ENCODE measurements around the gene RANGAP1. TPM values are rescaled to one million over a fixed set of nuclear protein-coding genes. Genes with fewer than 3 reads are reported as not detected.
A peak's percentile ranks its signal among the peaks of the same experiment; 100 is the strongest.

RANGAP1 gene, protein sequence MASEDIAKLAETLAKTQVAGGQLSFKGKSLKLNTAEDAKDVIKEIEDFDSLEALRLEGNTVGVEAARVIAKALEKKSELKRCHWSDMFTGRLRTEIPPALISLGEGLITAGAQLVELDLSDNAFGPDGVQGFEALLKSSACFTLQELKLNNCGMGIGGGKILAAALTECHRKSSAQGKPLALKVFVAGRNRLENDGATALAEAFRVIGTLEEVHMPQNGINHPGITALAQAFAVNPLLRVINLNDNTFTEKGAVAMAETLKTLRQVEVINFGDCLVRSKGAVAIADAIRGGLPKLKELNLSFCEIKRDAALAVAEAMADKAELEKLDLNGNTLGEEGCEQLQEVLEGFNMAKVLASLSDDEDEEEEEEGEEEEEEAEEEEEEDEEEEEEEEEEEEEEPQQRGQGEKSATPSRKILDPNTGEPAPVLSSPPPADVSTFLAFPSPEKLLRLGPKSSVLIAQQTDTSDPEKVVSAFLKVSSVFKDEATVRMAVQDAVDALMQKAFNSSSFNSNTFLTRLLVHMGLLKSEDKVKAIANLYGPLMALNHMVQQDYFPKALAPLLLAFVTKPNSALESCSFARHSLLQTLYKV
- total RNA-seq: 10 to 100 TPM; 42.0 to 78.7 (median 60.3) TPM

DNA sequence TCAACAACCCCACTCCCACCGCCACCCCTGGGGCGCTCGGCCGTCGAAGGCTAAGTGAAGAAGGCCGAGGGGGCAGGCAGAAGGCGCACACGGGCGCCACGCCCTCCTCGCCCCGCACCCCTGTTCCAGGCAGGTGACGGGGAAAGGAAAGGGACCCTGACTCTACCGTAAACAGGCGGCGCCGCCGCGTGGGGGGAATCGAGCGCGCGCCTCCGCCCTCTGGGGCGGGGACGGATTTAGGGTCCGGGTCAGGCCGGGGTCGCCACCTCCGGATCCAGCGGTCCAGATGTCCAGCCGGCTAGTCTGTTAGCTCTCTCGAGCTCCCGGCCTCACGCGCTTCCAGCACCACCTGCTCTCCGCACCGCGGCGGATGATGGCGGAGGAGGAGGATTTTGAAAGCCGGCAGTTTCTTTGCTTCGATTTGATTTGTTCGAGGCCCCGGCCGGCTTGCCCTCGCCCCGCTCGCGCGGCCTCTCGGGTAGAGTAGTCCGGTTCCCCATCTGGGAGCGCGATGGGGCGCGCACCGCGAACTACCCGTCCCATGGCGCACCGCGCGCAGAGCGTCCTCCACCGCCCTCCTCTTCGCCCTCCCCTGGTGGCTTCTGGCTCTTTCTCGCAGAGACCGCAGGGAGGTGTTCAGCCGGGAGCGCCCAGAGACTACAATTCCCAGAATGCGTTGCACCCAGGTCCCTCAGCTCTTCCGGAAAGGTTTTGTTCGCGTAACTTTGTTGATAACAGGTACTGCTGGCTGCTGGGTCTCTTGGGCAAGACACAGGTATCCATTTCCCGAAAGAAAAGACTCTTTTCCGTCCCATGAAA is at the start of gene RANGAP1:
Gene RANGAP1, minus strand, starts transcription at position 368 of the 819 bp plus-strand sequence. CDS start 5,143 bp downstream, outside the sequence.
- TF ChIP-seq POLR2A (IDR thresholded peaks at IDR 0.05): peak in 1 of 2 donors; percentile 85
- peak; percentile 93 to 97 for TF ChIP-seq EP300 (IDR thresholded peaks at IDR 0.05)
- TF ChIP-seq, protein P1, sequence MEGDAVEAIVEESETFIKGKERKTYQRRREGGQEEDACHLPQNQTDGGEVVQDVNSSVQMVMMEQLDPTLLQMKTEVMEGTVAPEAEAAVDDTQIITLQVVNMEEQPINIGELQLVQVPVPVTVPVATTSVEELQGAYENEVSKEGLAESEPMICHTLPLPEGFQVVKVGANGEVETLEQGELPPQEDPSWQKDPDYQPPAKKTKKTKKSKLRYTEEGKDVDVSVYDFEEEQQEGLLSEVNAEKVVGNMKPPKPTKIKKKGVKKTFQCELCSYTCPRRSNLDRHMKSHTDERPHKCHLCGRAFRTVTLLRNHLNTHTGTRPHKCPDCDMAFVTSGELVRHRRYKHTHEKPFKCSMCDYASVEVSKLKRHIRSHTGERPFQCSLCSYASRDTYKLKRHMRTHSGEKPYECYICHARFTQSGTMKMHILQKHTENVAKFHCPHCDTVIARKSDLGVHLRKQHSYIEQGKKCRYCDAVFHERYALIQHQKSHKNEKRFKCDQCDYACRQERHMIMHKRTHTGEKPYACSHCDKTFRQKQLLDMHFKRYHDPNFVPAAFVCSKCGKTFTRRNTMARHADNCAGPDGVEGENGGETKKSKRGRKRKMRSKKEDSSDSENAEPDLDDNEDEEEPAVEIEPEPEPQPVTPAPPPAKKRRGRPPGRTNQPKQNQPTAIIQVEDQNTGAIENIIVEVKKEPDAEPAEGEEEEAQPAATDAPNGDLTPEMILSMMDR (IDR thresholded peaks at IDR 0.05): peak in 3 of 5 experiments; percentile 14 to 60 (median 55)
- peaks cover 0 to 31% (median 7%) of the 10 kb centered on the region in 4 donors for H3K4me1 ChIP-seq
- WGBS, 2 donors: 0 to 1% methylated on average over 36 to 44 of the region's 77 CpGs
- H3K27me3 ChIP-seq: no peaks in the 10 kb centered on the region
- H3K9me3 ChIP-seq: no peaks in the 10 kb centered on the region
- peak within 1 kb of the TSS; percentile 66 to 93 (median 75) for H3K27ac ChIP-seq
- peaks cover 0 to 38% (median 0%) of the 10 kb centered on the region in 3 donors for H3K36me3 ChIP-seq
- H3K4me3 ChIP-seq: peak within 1 kb of the TSS; percentile 60 to 92 (median 82)
- peak; percentile 91 to 93 for DNase-seq (ENCODE audit: low spot score in 2 of 2)

DNA sequence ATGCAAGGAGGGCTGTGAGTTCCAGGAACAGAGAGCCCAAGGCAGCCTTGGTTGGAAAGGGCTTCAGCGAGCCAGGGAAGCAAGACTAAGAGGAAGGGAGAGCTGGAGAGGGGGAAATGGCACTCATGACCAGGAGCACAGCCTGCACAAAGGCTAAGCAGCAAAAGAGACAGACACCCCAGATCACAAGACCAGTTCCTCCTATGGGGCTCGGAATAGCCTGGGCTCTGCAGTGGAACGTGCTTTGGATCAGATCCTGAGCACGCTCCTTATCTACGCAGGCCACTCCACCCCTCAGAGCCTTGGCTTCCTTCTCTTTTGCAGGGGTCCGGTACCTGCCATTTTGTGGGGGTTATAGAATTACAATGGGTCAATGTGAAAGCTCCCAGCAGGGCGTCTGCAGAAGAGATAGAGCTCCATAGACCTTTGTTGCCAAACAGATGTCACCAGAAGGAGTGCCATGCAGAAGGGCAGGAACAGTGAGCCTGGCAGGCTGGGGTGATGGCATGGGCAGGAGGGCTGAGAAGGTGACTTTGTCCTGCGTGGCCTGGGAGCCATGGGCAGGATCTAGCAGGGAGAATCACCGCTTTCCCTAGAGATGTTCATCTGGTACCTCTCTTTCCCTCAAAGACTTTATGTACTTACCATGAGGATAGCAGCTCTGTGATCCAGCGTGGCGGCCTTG is 49.1 kb upstream of the RANGAP1 start:
- Histone ChIP-seq H3K4me1 (no peaks in the 10 kb centered on the region), H3K27me3 (no peaks in the 10 kb centered on the region), H3K4me3 (no peak overlapping the region), H3K36me3 (peaks cover 0 to 97% (median 7%) of the 10 kb centered on the region in 3 donors), H3K27ac (no peak overlapping the region), H3K9me3 (no peaks in the 10 kb centered on the region)
- 95 to 99% methylated on average over 11 of the region's 11 CpGs for WGBS, 2 donors
- TF ChIP-seq, protein P1 (IDR thresholded peaks at IDR 0.05): no peak
- TF ChIP-seq POLR2A (IDR thresholded peaks at IDR 0.05) (no peak), EP300 (IDR thresholded peaks at IDR 0.05) (no peak)
- DNase-seq (ENCODE audit: low spot score in 2 of 2): no peak

DNA sequence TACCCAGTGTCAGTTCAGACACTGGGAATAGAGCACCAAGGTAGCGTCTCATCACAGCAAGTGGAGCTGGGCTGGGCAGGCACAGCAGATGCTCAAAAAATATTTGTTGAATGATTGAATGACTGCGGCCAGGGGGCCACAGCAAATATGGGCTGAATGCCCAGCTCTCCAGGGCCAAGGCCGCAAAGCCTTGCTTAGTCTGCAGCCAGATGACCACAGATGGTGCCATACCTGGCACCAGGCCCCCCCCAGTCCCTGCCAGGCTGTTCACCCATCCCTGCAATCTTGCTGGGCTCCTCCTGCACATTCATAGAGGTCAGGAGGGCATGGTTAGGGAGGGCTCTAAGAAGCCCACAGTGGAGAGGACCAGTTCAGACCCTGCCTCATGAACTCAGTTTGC is 48.2 kb upstream of the RANGAP1 start:
- DNase-seq (ENCODE audit: low spot score in 2 of 2): no peak
- Histone ChIP-seq H3K36me3 (peaks cover 0 to 97% (median 7%) of the 10 kb centered on the region in 3 donors), H3K4me3 (no peak overlapping the region), H3K9me3 (no peaks in the 10 kb centered on the region), H3K27me3 (no peaks in the 10 kb centered on the region), H3K4me1 (no peaks in the 10 kb centered on the region), H3K27ac (no peak overlapping the region)
- TF ChIP-seq POLR2A (IDR thresholded peaks at IDR 0.05) (no peak), EP300 (IDR thresholded peaks at IDR 0.05) (no peak)
- TF ChIP-seq, protein P1 (IDR thresholded peaks at IDR 0.05): no peak
- WGBS, 2 donors: 83% methylated on average over 3 of the region's 3 CpGs

DNA sequence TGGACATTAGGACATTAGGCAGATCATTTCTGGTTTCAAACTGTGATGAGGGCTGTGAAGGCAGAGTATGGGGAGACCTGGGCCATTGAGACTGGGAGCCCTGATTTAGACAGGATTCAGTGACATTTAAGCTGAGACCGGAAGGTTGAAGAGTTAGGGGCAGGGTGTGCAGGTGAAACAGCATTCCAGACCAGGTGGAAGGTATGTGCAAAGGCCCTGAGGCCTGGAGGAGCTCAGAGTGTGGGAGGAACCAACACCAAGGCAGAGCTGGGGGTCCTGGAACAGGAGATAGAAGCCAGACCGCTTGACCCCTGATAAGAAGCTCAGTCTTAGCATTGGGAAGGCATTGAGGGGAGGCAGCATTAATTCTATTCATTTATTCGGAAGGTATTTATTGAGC is 47.8 kb upstream of the RANGAP1 start:
- no peaks in the 10 kb centered on the region for H3K4me1 ChIP-seq
- no peak for DNase-seq (ENCODE audit: low spot score in 2 of 2)
- 95 to 100% methylated on average over 3 of the region's 3 CpGs for WGBS, 2 donors
- H3K27me3 ChIP-seq: no peaks in the 10 kb centered on the region
- H3K36me3 ChIP-seq: peaks cover 0 to 97% (median 7%) of the 10 kb centered on the region in 3 donors
- TF ChIP-seq EP300 (IDR thresholded peaks at IDR 0.05) (no peak), POLR2A (IDR thresholded peaks at IDR 0.05) (no peak)
- TF ChIP-seq, protein P1 (IDR thresholded peaks at IDR 0.05): no peak
- H3K4me3 ChIP-seq: no peak overlapping the region
- no peaks in the 10 kb centered on the region for H3K9me3 ChIP-seq
- H3K27ac ChIP-seq: no peak overlapping the region
